ENCODE data around the gene ANKRD17.

The ANKRD17 gene

GRCh38 chr4:73053076-73053475, 205.5 kb downstream of the ANKRD17 start:
- DNase-seq (ENCODE audit: low read depth in 3 of 3) = no peak

- no peak for DNase-seq (ENCODE audit: low read depth in 3 of 3)
Measured at GRCh38 chr4:73051625-73052024, 207.0 kb downstream of the ANKRD17 start.

- no peak for DNase-seq (ENCODE audit: low read depth in 3 of 3)
Measured at GRCh38 chr4:73045879-73046278, 212.7 kb downstream of the ANKRD17 start.

GRCh38 chr4:73037057-73037456, 221.5 kb downstream of the ANKRD17 start:
- no peak for DNase-seq (ENCODE audit: low read depth in 3 of 3)

GRCh38 chr4:73036123-73036522, 222.5 kb downstream of the ANKRD17 start:
- DNase-seq (ENCODE audit: low read depth in 3 of 3) = no peak

- no peak for DNase-seq (ENCODE audit: low read depth in 3 of 3)
Measured at GRCh38 chr4:73034896-73035295, 223.7 kb downstream of the ANKRD17 start.

- DNase-seq (ENCODE audit: low read depth in 3 of 3) = no peak
Measured at GRCh38 chr4:73028621-73029020, 230.0 kb downstream of the ANKRD17 start.
